ENCODE data around the gene P2RX4.
"Not testable (repeated sequence)": the region's sequence is repeated elsewhere in the genome, so short reads cannot be mapped to it uniquely, and the experiment has no call there.

Gene P2RX4

GRCh38 chr12:121223292-121224285, 13.7 kb downstream of the P2RX4 start:
- peak; percentile 41 to 59 for DNase-seq

- DNase-seq: peak in 1 of 2 experiments; percentile 52
Observed at GRCh38 chr12:121224591-121224990, 14.7 kb downstream of the P2RX4 start.

DNA sequence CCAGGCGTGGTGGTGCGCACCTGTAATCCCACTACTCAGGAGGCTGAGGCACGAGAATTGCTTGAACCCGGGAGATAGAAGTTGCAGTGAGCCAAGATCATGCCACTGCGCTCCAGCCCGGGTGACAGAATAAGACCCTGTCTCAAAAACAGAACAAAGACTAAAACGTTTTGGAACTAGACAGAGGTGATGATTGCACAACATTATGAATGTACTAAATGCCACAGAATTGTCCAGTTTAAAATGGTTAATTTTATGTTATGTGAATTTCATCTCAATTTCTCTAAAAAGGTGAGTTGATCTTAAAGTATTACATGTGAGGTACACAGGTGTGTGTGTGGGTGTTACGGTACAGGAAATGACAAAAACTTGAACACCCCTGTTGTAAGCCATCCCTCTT, 16.5 kb downstream of the P2RX4 start:
- DNase-seq: no peak

DNA sequence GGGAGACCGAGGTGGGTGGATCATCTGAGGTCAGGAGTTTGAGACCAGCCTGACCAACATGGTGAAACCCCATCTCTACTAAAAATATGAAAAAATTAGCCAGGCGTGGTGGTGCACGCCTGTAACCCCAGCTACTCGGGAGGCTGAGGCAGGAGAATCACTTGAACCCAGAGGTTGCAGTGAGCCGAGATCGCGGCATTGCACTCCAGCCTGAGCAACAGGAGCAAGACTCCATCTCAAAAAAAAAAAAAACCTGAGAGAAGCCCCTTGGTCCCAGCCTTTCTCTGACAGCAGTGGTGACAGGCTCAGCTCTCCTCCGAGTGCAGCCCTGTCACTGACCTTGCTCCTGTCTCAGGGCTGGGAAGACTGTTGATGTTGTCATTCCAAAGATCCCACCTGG, 16.9 kb downstream of the P2RX4 start:
- DNase-seq: not testable (repeated sequence)

DNA sequence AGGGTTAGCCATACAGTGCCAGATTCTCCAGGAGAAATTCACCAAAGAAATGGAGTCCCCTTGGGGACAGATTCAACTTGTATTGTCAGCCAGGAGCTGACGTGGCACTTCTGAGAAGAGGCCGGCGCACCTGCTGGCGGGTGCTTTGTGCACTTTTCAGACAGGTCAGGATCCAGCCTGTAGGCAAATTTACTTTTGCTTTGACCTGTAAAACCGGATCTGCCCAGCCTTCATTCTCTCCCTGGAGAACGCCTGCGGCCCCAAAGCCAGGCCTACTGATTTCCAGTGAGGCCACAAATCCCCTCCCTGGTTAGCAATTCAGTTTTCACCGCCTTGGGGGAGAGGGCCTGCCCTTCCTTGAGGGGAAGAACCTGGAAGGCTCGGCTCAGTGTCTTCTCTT, 17.4 kb downstream of the P2RX4 start:
- DNase-seq: no peak

GRCh38 chr12:121228919-121229665, 19.2 kb downstream of the P2RX4 start:
- DNase-seq: no peak

DNA sequence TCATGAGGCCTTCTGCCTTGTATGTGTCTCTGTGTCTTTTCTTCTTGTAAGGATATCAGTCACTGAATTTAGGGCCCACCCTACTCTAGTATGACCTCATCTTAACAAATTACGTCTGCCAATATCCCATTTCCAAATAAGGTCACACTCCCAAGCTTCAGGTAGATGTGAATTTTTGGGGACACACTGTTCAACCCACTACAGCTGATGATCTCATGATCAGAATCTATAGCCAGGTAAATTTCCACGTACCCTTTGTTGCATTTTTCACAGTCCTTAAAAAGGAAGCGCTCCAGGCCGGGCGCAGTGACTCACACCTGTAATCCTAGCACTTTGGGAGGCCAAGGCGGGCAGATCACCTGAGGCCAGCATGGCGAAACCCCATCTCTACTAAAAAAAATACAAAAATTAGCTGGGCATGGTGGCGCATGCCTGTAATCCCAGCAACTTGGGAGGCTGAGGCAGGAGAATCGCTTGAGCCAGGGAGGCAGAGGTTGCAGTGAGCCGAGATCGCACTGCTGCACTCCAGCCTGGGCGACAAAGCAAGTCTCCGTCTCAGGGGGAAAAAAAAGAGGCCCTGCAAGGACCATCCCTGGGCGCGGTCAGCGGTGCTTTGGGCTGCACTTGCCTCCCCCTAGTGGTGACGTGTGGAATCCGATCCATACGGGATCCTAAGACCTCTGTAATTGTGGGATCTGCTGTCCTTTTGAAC, 20.1 kb downstream of the P2RX4 start:
- peak; percentile 75 to 76 for DNase-seq

GRCh38 chr12:121230538-121230907, 20.6 kb downstream of the P2RX4 start:
- DNase-seq: no peak

GRCh38 chr12:121232163-121232562, 22.2 kb downstream of the P2RX4 start:
- DNase-seq: no peak

DNA sequence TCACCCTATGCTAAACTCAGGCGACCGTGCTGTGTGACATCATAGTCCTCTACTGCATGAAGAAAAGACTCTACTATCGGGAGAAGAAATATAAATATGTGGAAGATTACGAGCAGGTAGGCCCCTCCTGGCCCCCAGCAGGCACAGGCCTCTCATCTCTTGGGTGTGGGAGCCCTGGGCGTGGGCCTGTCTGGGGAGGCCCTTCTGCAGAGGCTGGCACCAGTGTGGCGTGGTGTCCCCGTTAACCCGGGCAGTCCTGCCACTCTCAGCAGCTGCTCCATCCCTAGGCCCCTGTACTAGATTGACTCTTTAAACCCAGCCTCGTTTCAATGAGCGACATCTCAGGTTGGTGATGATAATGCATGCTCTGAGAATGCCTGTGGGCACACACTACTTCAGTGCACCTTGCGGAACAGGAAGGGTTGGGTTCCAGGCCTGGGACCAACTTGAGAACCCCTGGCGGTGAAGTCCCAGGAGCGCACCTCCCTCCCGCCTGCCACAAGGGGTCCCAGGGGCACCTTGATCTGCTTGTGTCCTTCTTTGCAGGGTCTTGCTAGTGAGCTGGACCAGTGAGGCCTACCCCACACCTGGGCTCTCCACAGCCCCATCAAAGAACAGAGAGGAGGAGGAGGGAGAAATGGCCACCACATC, 23.2 kb downstream of the P2RX4 start:
- no peak for DNase-seq

DNA sequence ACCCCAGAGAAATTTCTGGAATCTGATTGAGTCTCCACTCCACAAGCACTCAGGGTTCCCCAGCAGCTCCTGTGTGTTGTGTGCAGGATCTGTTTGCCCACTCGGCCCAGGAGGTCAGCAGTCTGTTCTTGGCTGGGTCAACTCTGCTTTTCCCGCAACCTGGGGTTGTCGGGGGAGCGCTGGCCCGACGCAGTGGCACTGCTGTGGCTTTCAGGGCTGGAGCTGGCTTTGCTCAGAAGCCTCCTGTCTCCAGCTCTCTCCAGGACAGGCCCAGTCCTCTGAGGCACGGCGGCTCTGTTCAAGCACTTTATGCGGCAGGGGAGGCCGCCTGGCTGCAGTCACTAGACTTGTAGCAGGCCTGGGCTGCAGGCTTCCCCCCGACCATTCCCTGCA, 23.7 kb downstream of the P2RX4 start:
- no peak for DNase-seq

DNA sequence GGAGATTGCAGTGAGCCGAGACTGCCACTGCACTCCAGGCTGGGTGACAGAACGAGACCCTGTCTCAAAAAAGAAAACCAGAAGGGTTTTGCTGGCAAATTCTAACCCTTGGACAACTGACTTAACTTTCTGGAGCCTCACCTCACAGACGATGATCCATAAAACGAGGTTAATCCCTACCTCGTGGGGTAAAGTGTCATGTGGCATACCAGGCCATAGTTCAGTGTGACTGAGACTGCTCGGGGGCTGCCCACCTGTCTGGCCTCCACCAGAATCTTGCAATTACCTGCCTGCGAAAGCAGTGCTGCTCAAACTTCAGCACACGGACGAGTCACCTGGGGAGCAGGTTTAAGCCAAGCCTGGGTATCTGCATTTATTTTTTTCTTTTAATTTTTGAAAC, 26.8 kb downstream of the P2RX4 start:
- no peak for DNase-seq

DNA sequence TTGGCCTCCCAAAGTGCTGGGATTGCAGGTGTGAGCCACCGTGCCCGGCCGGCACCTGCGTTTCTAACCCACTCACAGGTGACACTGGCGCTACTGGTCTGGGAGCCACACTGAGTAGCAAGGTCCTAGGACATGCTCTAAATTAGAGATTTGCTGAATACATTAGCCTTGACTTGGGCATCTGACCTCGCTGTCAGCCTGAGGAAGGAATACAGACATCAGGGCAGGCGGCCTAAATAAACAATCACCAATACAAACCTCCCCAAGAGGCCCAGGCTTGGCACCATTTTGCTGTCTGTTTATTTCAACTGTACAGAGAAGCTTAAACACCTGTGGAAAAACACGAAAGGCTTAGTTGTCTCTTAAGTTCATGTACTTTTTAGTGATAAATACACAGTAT, 27.5 kb downstream of the P2RX4 start:
- DNase-seq: no peak

- no peak for DNase-seq
Observed at GRCh38 chr12:121238086-121238485, 28.2 kb downstream of the P2RX4 start.

GRCh38 chr12:121238604-121239350, 28.8 kb downstream of the P2RX4 start:
- DNase-seq: no peak

DNA sequence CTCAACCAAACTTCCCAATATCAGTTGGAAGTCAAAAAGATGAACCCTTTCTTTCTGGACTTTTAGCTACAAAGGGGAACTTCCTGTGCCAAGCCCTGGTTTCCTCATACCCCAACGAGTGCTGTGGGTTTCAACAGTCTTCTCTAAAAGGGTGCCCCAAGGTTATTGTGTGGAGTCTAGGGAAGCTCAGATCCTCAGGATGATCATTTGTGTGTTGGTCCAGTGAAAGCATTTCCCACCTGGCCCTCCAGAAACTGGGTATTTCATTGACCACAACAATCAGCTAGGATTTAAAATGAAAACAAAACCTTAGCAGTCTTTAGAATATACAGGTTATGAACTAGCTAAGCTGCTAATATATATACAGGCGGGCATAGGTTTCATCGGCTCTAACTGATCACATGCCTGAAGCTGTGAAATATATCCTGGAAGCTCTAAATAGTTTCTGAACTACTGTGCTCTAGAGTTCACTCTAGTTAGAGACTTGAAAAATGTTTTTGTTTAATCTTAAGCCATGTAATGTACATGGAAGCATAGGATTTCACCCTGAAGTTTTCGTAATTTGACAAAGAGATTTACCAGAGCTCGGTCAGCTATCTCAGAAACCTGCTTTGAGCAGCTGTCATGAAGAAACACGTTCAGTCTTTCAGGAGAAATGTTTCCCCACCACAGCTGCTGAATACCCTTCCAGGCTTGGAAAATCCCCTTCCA, 29.6 kb downstream of the P2RX4 start:
- no peak for DNase-seq

GRCh38 chr12:121240062-121240420, 30.1 kb downstream of the P2RX4 start:
- no peak for DNase-seq

- DNase-seq: peak; percentile 80 to 83
Observed at GRCh38 chr12:121240484-121241101, 30.7 kb downstream of the P2RX4 start.

- no peak for DNase-seq
Observed at GRCh38 chr12:121241156-121241970, 31.4 kb downstream of the P2RX4 start.

DNA sequence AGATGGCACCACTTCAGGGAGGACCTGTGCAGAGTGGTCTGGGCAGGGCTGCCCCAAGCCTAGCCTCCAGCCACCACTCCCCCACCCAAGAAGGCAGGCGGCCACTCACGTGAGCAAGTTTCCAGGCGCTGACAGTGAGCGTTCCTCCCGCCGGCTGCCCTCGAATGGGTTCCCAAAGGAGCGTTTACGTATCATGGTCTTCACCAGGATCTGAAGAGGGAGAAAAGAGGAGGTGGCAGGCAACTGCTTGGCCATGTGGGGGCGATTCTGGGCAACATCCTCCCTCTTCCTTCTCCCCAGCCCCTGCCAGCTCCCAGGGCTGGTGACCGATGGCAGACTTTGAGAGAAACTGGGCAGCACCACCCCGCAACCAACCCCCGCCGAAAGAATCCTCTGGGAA, 35.1 kb downstream of the P2RX4 start:
- DNase-seq: no peak
